ENCODE results near the gene PTPN23.
A peak's percentile ranks its signal among the peaks of the same experiment; 100 is the strongest.

PTPN23 gene

DNA sequence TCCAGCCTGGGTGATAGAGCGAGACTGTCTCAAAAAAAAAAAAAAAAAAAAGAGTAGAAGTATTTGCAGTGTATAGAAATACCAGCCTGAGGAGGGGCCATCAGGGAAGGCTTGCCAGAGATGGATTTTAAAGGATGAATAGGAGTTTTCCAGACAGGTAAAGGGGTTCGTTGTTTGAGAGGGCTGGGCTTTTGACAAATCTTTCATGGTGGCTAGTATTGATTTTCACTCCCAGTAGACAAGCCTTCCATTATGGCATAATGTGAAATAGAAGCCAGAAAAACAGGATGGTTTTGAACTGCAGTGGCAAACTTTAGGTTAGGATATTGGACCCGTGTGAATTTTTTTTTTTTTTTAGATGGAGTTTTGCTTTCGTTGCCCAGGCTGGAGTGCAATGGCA lies 3.6 kb downstream of the PTPN23 start:
- no peak for ATAC-seq
- TF ChIP-seq ZNF8 (CRISPR knock-in tag; IDR thresholded peaks at IDR 0.05) (no peak), ZFP3 (CRISPR knock-in tag; IDR thresholded peaks at IDR 0.05) (0 out of 2 replicates have a peak, but pooled peaks have one; percentile 52)

DNA sequence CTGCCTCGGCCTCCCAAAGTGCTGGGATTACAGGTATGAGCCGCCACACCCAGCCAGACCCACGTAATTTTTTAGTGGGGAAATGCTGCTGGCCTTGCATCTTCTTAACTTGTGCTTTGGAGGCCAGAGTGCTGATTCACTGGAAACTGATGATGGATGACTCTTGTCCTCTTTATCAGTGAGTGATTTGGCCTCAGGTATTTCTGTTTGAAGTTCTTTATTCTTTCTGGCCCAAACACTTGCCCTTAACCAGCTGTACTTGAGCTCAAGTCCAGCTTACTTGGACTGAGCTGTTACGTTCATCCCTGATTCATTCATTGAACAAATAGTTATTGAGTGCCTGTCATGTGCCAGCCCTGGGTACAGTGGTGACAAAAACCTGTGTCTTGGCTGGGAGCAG lies 4.2 kb downstream of the PTPN23 start:
- ATAC-seq = no peak

DNA sequence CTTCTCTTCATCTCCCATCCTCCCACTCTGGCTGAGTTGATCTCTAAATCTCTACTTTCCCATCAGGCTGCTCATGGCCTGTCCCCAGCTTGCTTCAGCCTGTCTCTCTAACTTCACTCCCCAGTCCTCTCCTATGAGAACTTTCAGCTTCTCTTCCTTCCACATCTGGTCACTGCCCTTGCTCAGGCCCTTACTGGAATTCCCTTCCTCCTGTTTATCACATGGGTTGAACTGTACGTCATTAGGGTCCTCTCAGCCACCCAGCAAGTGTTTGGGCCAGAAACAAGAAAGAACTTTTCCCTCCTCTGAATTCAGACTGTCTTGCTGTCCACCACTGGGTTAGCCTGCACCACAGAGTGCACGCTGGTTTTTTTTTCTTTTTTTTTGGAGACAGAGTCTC lies 5.0 kb downstream of the PTPN23 start:
- no peak for ATAC-seq
- no peak for TF ChIP-seq SNAI2 (CRISPR knock-in tag; IDR thresholded peaks at IDR 0.05)
- no peak for TF ChIP-seq ZC3H10 (CRISPR knock-in tag; IDR thresholded peaks at IDR 0.05)
- no peak for TF ChIP-seq ZNF8 (CRISPR knock-in tag; IDR thresholded peaks at IDR 0.05)
- no peak for TF ChIP-seq PPARA (CRISPR knock-in tag; IDR thresholded peaks at IDR 0.05; ENCODE audit: borderline replicate concordance)
- TF ChIP-seq, protein P1, sequence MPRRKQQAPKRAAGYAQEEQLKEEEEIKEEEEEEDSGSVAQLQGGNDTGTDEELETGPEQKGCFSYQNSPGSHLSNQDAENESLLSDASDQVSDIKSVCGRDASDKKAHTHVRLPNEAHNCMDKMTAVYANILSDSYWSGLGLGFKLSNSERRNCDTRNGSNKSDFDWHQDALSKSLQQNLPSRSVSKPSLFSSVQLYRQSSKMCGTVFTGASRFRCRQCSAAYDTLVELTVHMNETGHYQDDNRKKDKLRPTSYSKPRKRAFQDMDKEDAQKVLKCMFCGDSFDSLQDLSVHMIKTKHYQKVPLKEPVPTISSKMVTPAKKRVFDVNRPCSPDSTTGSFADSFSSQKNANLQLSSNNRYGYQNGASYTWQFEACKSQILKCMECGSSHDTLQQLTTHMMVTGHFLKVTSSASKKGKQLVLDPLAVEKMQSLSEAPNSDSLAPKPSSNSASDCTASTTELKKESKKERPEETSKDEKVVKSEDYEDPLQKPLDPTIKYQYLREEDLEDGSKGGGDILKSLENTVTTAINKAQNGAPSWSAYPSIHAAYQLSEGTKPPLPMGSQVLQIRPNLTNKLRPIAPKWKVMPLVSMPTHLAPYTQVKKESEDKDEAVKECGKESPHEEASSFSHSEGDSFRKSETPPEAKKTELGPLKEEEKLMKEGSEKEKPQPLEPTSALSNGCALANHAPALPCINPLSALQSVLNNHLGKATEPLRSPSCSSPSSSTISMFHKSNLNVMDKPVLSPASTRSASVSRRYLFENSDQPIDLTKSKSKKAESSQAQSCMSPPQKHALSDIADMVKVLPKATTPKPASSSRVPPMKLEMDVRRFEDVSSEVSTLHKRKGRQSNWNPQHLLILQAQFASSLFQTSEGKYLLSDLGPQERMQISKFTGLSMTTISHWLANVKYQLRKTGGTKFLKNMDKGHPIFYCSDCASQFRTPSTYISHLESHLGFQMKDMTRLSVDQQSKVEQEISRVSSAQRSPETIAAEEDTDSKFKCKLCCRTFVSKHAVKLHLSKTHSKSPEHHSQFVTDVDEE (CRISPR knock-in tag; IDR thresholded peaks at IDR 0.05) = no peak
- no peak for TF ChIP-seq OSR1 (CRISPR knock-in tag; IDR thresholded peaks at IDR 0.05)
- TF ChIP-seq ESRRG (CRISPR knock-in tag; IDR thresholded peaks at IDR 0.05) = no peak
- no peak for TF ChIP-seq CSDC2 (CRISPR knock-in tag; IDR thresholded peaks at IDR 0.05)
- no peak for TF ChIP-seq GLIS3 (CRISPR knock-in tag; IDR thresholded peaks at IDR 0.05)
- no peak for TF ChIP-seq BACH2 (CRISPR knock-in tag; IDR thresholded peaks at IDR 0.05; ENCODE audit: borderline replicate concordance)
- no peak for TF ChIP-seq TCF4 (CRISPR knock-in tag; IDR thresholded peaks at IDR 0.05; ENCODE audit: borderline replicate concordance)
- no peak for TF ChIP-seq ZNF70 (CRISPR knock-in tag; IDR thresholded peaks at IDR 0.05)
- TF ChIP-seq ZNF565 (CRISPR knock-in tag; conservative IDR thresholded peaks at IDR 0.05; ENCODE audit: low read depth) = no peak
- TF ChIP-seq ARNTL (CRISPR knock-in tag; IDR thresholded peaks at IDR 0.05; ENCODE audit: borderline replicate concordance, low read depth) = no peak
- TF ChIP-seq ISL1 (CRISPR knock-in tag; IDR thresholded peaks at IDR 0.05) = no peak
- TF ChIP-seq, protein P2, sequence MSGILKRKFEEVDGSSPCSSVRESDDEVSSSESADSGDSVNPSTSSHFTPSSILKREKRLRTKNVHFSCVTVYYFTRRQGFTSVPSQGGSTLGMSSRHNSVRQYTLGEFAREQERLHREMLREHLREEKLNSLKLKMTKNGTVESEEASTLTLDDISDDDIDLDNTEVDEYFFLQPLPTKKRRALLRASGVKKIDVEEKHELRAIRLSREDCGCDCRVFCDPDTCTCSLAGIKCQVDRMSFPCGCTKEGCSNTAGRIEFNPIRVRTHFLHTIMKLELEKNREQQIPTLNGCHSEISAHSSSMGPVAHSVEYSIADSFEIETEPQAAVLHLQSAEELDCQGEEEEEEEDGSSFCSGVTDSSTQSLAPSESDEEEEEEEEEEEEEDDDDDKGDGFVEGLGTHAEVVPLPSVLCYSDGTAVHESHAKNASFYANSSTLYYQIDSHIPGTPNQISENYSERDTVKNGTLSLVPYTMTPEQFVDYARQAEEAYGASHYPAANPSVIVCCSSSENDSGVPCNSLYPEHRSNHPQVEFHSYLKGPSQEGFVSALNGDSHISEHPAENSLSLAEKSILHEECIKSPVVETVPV (CRISPR knock-in tag; IDR thresholded peaks at IDR 0.05) = no peak
- no peak for TF ChIP-seq TOX (CRISPR knock-in tag; IDR thresholded peaks at IDR 0.05; ENCODE audit: borderline replicate concordance)
- TF ChIP-seq ZFP30 (CRISPR knock-in tag; IDR thresholded peaks at IDR 0.05) = no peak
- TF ChIP-seq, protein P3, sequence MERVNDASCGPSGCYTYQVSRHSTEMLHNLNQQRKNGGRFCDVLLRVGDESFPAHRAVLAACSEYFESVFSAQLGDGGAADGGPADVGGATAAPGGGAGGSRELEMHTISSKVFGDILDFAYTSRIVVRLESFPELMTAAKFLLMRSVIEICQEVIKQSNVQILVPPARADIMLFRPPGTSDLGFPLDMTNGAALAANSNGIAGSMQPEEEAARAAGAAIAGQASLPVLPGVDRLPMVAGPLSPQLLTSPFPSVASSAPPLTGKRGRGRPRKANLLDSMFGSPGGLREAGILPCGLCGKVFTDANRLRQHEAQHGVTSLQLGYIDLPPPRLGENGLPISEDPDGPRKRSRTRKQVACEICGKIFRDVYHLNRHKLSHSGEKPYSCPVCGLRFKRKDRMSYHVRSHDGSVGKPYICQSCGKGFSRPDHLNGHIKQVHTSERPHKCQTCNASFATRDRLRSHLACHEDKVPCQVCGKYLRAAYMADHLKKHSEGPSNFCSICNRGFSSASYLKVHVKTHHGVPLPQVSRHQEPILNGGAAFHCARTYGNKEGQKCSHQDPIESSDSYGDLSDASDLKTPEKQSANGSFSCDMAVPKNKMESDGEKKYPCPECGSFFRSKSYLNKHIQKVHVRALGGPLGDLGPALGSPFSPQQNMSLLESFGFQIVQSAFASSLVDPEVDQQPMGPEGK (CRISPR knock-in tag; IDR thresholded peaks at IDR 0.05; ENCODE audit: borderline replicate concordance) = no peak

More for the DNA sequence above, 4.2 kb downstream of the PTPN23 start:
- TF ChIP-seq CSDC2 (CRISPR knock-in tag; IDR thresholded peaks at IDR 0.05) = no peak
- no peak for TF ChIP-seq OSR1 (CRISPR knock-in tag; IDR thresholded peaks at IDR 0.05)
- TF ChIP-seq, protein P3 (CRISPR knock-in tag; IDR thresholded peaks at IDR 0.05; ENCODE audit: borderline replicate concordance) = no peak
- TF ChIP-seq RARB (CRISPR knock-in tag; IDR thresholded peaks at IDR 0.05) = no peak

DNA sequence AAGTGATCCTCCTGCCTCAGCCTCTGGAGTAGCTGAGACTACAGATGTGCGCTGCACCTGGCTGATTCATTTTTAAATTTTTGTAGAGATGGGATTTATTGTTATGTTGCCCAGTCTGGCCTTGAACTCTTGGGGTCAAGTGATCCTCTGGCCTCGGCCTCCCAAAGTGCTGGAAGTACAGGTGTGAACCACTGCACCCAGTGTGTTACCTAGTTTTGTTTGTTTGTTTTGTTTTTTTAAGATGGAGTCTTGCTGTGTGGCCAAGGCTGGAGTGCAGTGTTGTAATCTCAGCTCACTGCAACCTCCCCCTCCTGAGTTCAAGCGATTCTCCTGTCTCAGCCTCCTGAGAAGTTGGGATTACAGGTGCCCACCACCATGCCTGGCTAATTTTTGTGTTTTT lies 12.1 kb downstream of the PTPN23 start:
- ATAC-seq = no peak
- TF ChIP-seq CSDC2 (CRISPR knock-in tag; IDR thresholded peaks at IDR 0.05) (no peak), ZNF8 (CRISPR knock-in tag; IDR thresholded peaks at IDR 0.05) (no peak), TOX (CRISPR knock-in tag; IDR thresholded peaks at IDR 0.05; ENCODE audit: borderline replicate concordance) (no peak), ZNF565 (CRISPR knock-in tag; conservative IDR thresholded peaks at IDR 0.05; ENCODE audit: low read depth) (no peak), ISL1 (CRISPR knock-in tag; IDR thresholded peaks at IDR 0.05) (no peak), RARB (CRISPR knock-in tag; IDR thresholded peaks at IDR 0.05) (no peak), ZNF70 (CRISPR knock-in tag; IDR thresholded peaks at IDR 0.05) (no peak), ZFP30 (CRISPR knock-in tag; IDR thresholded peaks at IDR 0.05) (no peak), BACH2 (CRISPR knock-in tag; IDR thresholded peaks at IDR 0.05; ENCODE audit: borderline replicate concordance) (no peak), ZC3H10 (CRISPR knock-in tag; IDR thresholded peaks at IDR 0.05) (no peak)
- TF ChIP-seq, protein P1 (CRISPR knock-in tag; IDR thresholded peaks at IDR 0.05) = no peak
- TF ChIP-seq, protein P2 (CRISPR knock-in tag; IDR thresholded peaks at IDR 0.05) = no peak
- TF ChIP-seq, protein P4, sequence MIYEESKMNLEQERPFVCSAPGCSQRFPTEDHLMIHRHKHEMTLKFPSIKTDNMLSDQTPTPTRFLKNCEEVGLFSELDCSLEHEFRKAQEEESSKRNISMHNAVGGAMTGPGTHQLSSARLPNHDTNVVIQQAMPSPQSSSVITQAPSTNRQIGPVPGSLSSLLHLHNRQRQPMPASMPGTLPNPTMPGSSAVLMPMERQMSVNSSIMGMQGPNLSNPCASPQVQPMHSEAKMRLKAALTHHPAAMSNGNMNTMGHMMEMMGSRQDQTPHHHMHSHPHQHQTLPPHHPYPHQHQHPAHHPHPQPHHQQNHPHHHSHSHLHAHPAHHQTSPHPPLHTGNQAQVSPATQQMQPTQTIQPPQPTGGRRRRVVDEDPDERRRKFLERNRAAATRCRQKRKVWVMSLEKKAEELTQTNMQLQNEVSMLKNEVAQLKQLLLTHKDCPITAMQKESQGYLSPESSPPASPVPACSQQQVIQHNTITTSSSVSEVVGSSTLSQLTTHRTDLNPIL (CRISPR knock-in tag; IDR thresholded peaks at IDR 0.05; ENCODE audit: low read depth) = no peak
